GM18870 (cell line): ENCODE results near the gene TPO.
"Not testable (repeated sequence)": the region's sequence is repeated elsewhere in the genome, so short reads cannot be mapped to it uniquely, and the experiment has no call there.

ENCODE experiments used
- ATAC-seq: cut with Tn5 transposase; IDR thresholded peaks from one replicate; pipeline ENCODE4 v1.9.1; 2021; ENCODE audit warnings: moderate library complexity; ENCODE audit not compliant: unreplicated experiment

The TPO gene

DNA sequence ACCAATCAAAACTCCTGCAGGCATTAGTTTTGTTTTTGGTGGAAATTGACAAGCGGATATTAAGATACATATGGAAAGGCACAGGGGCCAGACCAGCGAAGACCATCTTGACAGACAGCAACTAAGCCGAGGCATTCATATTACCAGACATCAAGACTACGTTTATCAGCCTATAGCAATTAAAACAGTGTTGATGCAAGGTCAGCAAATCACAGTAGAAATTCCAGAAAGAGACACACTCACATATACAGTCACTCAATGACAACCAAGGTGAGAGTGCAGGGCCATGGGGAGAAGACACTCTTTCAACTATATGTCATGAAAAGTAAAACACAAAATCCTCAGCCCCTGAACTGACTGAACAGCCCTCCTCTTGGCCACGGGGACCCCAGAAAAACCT is 164.6 kb downstream of the TPO start:
- ATAC-seq = no peak

DNA sequence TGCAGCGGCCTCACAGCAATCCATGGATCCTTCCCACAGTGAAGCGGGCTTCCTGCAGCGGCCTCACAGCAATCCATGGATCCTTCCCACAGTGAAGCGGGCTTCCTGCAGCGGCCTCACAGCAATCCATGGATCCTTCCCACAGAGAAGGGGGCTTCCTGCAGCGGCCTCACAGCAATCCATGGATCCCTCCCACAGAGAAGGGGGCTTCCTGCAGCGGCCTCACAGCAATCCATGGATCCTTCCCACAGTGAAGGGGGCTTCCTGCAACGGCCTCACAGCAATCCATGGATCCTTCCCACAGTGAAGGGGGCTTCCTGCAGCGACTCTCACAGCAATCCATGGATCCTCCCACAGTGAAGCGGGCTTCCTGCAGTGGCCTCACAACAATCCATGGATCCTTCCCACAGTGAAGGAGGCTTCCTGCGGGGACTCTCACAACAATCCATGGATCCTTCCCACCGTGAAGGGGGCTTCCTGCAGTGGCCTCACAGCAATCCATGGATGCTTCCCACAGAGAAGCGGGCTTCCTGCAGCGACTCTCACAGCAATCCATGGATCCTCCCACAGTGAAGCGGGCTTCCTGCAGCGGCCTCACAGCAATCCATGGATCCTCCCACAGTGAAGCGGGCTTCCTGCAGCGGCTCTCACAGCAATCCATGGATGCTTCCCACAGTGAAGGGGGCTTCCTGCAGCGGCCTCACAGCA is 168.1 kb downstream of the TPO start:
- ATAC-seq = not testable (repeated sequence)

- ATAC-seq = no peak
Measured at GRCh38 chr2:1581965-1582625, 168.8 kb downstream of the TPO start.

DNA sequence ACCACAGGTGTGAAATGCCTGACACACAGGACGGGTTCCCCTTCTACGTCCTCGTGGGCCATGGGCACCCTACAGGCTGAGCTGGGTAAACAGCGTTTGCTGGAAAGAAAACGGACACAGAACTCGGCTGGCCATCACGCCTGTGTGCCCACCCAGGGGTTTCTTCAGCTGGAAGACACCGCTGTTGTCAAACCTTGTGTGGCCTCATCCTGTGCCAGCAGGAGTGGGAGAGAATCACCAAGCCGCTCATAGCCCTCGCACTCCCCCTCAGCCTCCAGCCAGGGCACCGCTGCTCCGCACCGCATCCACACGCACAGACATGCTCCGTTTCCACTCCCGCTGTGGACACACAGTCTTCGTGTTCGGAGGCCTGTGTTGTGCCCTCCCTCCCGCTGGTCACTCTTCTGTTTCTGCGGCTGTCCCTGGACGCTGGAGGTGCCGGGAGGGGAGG is 169.7 kb downstream of the TPO start:
- no peak for ATAC-seq

DNA sequence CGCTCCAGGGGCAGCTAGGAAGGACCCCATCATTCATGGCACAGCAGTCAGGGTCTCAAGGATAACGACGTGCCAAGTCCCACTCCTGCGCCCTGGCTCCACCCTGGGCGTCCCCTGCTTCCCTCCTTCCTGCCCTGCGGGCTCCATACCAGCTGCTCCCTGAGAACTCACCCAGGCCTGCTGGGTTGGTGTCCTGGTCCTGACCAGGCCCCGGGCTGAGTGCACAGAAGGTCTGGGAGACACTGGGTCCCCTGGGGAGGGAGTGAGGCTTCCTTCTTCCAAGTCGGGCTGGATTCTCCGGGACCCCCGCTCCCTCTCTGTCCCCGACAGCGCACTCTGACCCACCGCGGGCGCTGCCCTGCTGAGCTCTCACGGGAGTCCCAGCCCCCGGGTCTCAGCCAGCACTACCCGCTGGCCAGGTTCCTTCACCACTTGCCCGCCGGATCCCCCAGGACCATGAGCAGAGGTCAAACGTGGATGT is 170.8 kb downstream of the TPO start:
- ATAC-seq = no peak

DNA sequence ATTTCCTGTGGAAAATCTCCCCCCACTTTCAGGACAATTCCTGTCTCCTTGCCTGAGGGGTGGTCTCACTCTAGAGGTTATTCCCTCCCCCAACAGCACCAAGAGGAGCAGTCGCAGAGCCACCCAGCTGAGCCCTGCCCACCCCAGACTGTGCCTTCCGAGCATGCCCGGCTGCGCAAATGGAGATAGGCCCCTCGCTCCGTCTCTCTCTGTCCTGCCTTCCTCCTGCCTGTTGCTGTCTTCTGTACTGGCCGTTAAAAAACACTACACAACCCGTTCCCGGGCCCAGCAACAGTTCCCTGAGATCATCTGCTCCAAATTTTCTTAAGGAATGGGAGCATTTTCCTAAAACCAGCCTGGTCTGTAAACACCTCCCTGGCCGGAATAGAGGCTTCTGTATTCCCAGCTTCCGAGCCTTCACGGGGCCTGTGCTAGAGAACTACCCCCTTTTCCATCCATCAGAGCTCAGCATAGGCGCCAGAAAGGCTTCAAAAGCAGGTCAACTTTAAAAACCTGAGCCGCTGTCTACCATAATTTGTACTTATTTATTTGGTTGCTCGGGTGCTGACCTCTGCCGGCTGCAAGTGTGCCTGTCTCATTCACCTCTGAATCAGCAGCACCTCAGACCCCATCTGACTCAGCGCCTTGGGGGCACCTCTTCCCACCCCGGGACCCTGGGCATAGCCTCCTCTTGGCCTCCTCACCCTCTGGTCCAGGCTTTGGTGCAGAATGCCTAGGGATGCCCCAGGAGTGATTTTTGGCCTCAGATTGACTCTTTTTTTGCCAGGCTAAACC is 171.6 kb downstream of the TPO start:
- no peak for ATAC-seq

GRCh38 chr2:1585635-1586034 is 172.4 kb downstream of the TPO start:
- no peak for ATAC-seq

DNA sequence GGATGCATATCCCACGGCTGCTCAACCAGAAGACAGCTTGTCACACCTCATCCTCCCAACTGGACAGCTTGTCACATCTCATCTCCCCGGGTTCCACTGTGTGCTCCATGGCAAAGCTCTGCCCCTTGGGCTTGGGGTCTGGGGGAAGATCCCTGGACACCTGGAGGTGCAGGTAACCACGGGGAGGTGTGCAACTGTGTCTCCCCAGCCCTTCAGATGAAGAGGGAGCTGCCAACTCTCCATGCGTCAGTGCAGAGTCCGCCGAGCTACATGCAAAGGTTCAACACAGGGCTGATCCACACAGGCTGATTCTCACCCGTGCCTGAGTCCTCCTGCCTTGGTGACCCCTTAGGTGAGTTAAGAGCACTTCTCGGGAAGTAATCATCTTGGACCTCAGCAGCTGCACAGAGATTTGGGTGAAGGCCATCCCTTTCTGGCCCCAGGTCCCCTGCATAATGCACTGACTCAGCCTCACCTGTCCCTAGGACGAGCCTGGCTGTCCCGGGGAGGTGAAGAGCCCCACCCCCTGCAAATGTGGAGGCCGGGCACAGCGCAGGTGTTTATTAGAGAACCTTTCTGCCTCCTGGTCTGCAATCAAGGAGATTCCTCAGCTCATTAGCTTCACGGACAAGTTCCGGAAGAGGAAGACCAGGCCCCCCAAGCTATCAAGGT is 173.1 kb downstream of the TPO start:
- ATAC-seq = no peak

- no peak for ATAC-seq
Measured at GRCh38 chr2:1586923-1587840, 173.9 kb downstream of the TPO start.

GRCh38 chr2:1588051-1588977 is 175.1 kb downstream of the TPO start:
- ATAC-seq = no peak

- ATAC-seq = no peak
Measured at GRCh38 chr2:1588978-1589621, 175.8 kb downstream of the TPO start.

GRCh38 chr2:1590596-1591460 is 177.6 kb downstream of the TPO start:
- no peak for ATAC-seq

GRCh38 chr2:1591461-1591770 is 178.2 kb downstream of the TPO start:
- no peak for ATAC-seq
